ENCODE measurements around the gene C7orf33.

GRCh38 chr7:148630078-148630477, 39.5 kb downstream of the C7orf33 start:
- TF ChIP-seq POLR2A (IDR thresholded peaks at IDR 0.05): no peak
- no peak for TF ChIP-seq CTCF (IDR thresholded peaks at IDR 0.05)
